Measurements from ENCODE around the gene NEK2. TPM values are rescaled to one million over a fixed set of nuclear protein-coding genes. Genes with fewer than 3 reads are reported as not detected.
"Not testable (repeated sequence)": the region's sequence is repeated elsewhere in the genome, so short reads cannot be mapped to it uniquely, and the experiment has no call there.

The NEK2 gene
- total RNA-seq, 2 donors from 2014 or later = 42.3 to 101 TPM

DNA sequence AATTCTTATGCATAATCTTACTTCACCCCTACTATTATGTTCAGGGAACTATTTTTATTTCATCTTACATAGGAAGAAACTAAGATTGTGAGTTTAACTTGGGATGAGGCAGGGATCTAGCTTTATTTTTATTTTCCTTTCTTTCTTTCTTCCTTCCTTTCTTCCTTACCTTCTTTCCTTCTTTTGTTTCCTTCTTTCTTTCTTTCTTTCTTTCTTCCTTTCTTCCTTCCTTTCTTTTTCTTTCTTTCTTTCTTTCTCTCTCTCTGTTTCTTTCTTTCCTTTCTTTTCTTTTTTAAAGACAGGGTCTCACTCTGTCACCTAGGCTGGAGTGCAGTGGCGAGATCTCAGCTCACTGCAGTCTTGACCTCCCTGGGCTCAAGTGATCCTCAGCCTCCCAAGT is 28.9 kb downstream of the NEK2 start:
- Mint-ChIP-seq H3K9me3 (no peaks in the 10 kb centered on the region), H3K27ac (no peak overlapping the region), H3K4me3 (no peak overlapping the region), H3K36me3 (ENCODE audit: low read depth) (no peaks in the 10 kb centered on the region), H3K27me3 (ENCODE audit: insufficient read depth) (peaks cover 13% of the 10 kb centered on the region), H3K4me1 (peaks cover 20% of the 10 kb centered on the region)
- Histone ChIP-seq H3K9ac (ENCODE audit: extremely low read depth, low read length, poor library complexity, severe bottlenecking) (no peak overlapping the region), H3K27me3 (ENCODE audit: control insufficient read depth, insufficient read depth, low read length, poor library complexity, severe bottlenecking) (no peaks in the 10 kb centered on the region), H3K4me3 (ENCODE audit: low read length) (no peak overlapping the region), H3K9me3 (ENCODE audit: control insufficient read depth, low read length) (no peaks in the 10 kb centered on the region), H3K27ac (ENCODE audit: low read depth, low read length) (no peak overlapping the region), H3K4me1 (ENCODE audit: control insufficient read depth, insufficient read depth, low read length) (peaks cover 11% of the 10 kb centered on the region), H3K36me3 (ENCODE audit: control insufficient read depth, insufficient read depth, low read length) (no peaks in the 10 kb centered on the region)
- no peak for TF ChIP-seq CTCF (conservative IDR thresholded peaks at IDR 0.05)
- no peak for DNase-seq
- whole genome bisulfite sequencing, 2 experiments (ENCODE audit: insufficient coverage in 1 of 2, insufficient read length in 1 of 2) = 88 to 100% methylated on average over 1 of the region's 1 CpG

GRCh38 chr1:211645601-211646000 is 29.8 kb downstream of the NEK2 start:
- H3K27me3 Mint-ChIP-seq (ENCODE audit: insufficient read depth) = peaks cover 14% of the 10 kb centered on the region
- H3K4me1 ChIP-seq (ENCODE audit: control insufficient read depth, insufficient read depth, low read length) = peaks cover 11% of the 10 kb centered on the region
- H3K9me3 Mint-ChIP-seq; H3K36me3 ChIP-seq (ENCODE audit: control insufficient read depth, insufficient read depth, low read length); H3K36me3 Mint-ChIP-seq (ENCODE audit: low read depth); H3K4me3 ChIP-seq (ENCODE audit: low read length); H3K9ac ChIP-seq (ENCODE audit: extremely low read depth, low read length, poor library complexity, severe bottlenecking); H3K9me3 ChIP-seq (ENCODE audit: control insufficient read depth, low read length); H3K4me3 Mint-ChIP-seq; H3K27me3 ChIP-seq (ENCODE audit: control insufficient read depth, insufficient read depth, low read length, poor library complexity, severe bottlenecking); H3K27ac Mint-ChIP-seq; H3K27ac ChIP-seq (ENCODE audit: low read depth, low read length): not testable (repeated sequence)
- peak; percentile 8 for DNase-seq
- 96% methylated on average over 3 to 5 of the region's 5 CpGs for WGBS, 2 experiments (ENCODE audit: insufficient coverage in 1 of 2, insufficient read length in 1 of 2)
- H3K4me1 Mint-ChIP-seq = peaks cover 26% of the 10 kb centered on the region

DNA sequence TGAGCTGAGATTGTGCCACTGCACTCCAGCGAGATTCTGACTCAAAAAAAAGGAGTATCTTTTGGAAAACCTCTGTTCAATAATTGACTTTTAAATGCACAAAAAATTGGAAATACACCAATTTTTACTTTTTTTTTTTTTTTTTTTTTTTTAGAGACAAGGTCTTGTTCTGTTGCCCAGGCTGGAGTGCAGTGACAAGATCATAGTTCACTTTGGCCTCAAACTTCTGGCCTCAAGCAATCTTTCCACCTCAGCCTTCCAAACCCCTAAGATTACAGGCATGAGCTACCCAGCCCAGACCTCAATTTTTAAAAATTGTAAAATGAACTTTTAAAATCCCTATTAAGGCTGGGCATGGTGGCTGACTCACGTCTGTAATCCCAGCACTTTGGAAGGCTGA is 30.8 kb downstream of the NEK2 start:
- H3K4me1 ChIP-seq (ENCODE audit: control insufficient read depth, insufficient read depth, low read length) = peaks cover 16% of the 10 kb centered on the region
- no peaks in the 10 kb centered on the region for H3K27me3 ChIP-seq (ENCODE audit: control insufficient read depth, insufficient read depth, low read length, poor library complexity, severe bottlenecking)
- DNase-seq = peak; percentile 3
- no peak overlapping the region for H3K27ac Mint-ChIP-seq
- H3K4me1 Mint-ChIP-seq = peaks cover 34% of the 10 kb centered on the region
- TF ChIP-seq CTCF (conservative IDR thresholded peaks at IDR 0.05) = no peak
- no peaks in the 10 kb centered on the region for H3K9me3 ChIP-seq (ENCODE audit: control insufficient read depth, low read length)
- no peak overlapping the region for H3K4me3 ChIP-seq (ENCODE audit: low read length)
- WGBS, 2 experiments (ENCODE audit: insufficient coverage in 1 of 2, insufficient read length in 1 of 2) = 85 to 100% methylated on average over 1 to 2 of the region's 2 CpGs
- no peaks in the 10 kb centered on the region for H3K36me3 Mint-ChIP-seq (ENCODE audit: low read depth)
- no peak overlapping the region for H3K9ac ChIP-seq (ENCODE audit: extremely low read depth, low read length, poor library complexity, severe bottlenecking)
- no peaks in the 10 kb centered on the region for H3K9me3 Mint-ChIP-seq
- H3K27me3 Mint-ChIP-seq (ENCODE audit: insufficient read depth) = peaks cover 18% of the 10 kb centered on the region
- H3K36me3 ChIP-seq (ENCODE audit: control insufficient read depth, insufficient read depth, low read length) = no peaks in the 10 kb centered on the region
- H3K27ac ChIP-seq (ENCODE audit: low read depth, low read length) = no peak overlapping the region
- no peak overlapping the region for H3K4me3 Mint-ChIP-seq
